WTC11 (cell line): ENCODE data around the gene HTRA1. TPM values are rescaled to one million over a fixed set of nuclear protein-coding genes. Genes with fewer than 3 reads are reported as not detected.

ENCODE experiments used
- ATAC-seq: fragments of 200-7000 bp; cut with Tn5 transposase; 2 replicates; pipeline ENCODE4 v1.10.0; 2021; ENCODE audit warnings: mild to moderate bottlenecking, moderate library complexity
- CTCF ChIA-PET: fragments of 300-600 bp; sonication (Branson Sonifier 250); formaldehyde crosslinking; loops from one replicate; lab custom pipeline; 2021; ENCODE audit warnings: antibody characterized with exemption; lab: Charles Lee
- POLR2A ChIA-PET: fragments of 350-600 bp; sonication (Branson Sonifier 250); formaldehyde crosslinking; loops from one replicate; lab custom pipeline; 2021; ENCODE audit warnings: antibody characterized with exemption; lab: Charles Lee
- DNase-seq: peaks from one replicate; pipeline ENCODE4 v3.0.0; 2021; ENCODE audit warnings: low spot score
- H3K27ac Mint-ChIP-seq: 2 replicates; pipeline ENCODE4 v1.8.0; 2021; ENCODE audit warnings: mixed read lengths
- H3K27me3 Mint-ChIP-seq: 2 replicates; pipeline ENCODE4 v1.8.0; 2021; ENCODE audit warnings: low read depth, mild to moderate bottlenecking, moderate library complexity, mixed read lengths
- H3K36me3 Mint-ChIP-seq: 2 replicates; pipeline ENCODE4 v1.8.0; 2021; ENCODE audit warnings: mixed read lengths
- H3K4me1 Mint-ChIP-seq: 2 replicates; pipeline ENCODE4 v1.8.0; 2022; ENCODE audit warnings: mixed read lengths
- H3K4me3 Mint-ChIP-seq: 2 replicates; pipeline ENCODE4 v1.8.0; 2021; ENCODE audit warnings: mild to moderate bottlenecking, moderate library complexity, mixed read lengths
- H3K9me3 Mint-ChIP-seq: 2 replicates; pipeline ENCODE4 v1.8.0; 2021; ENCODE audit warnings: mixed read lengths
- ARID4B ChIP-seq: sonication (generic); formaldehyde crosslinking; IDR thresholded peaks from 2 replicates; pipeline ENCODE4 v1.8.0; 2023; ENCODE audit warnings: missing genetic modification reagents, mild to moderate bottlenecking, borderline replicate concordance
- CBFB ChIP-seq: sonication (generic); formaldehyde crosslinking; IDR thresholded peaks from 2 replicates; pipeline ENCODE4 v1.8.1; 2022; ENCODE audit warnings: mild to moderate bottlenecking, low read depth, missing genetic modification reagents
- CREB1 ChIP-seq: sonication (generic); formaldehyde crosslinking; IDR thresholded peaks from 2 replicates; pipeline ENCODE4 v1.8.0; 2023; ENCODE audit warnings: mild to moderate bottlenecking, missing genetic modification reagents
- E2F5 ChIP-seq: sonication (generic); formaldehyde crosslinking; IDR thresholded peaks from 2 replicates; pipeline ENCODE4 v1.8.1; 2022; ENCODE audit warnings: mild to moderate bottlenecking, moderate library complexity, missing genetic modification reagents
- ESRRA ChIP-seq: sonication (generic); formaldehyde crosslinking; IDR thresholded peaks from 2 replicates; pipeline ENCODE4 v1.8.1; 2022; ENCODE audit warnings: mild to moderate bottlenecking, missing genetic modification reagents, borderline replicate concordance
- FOXK1 ChIP-seq: sonication (generic); formaldehyde crosslinking; IDR thresholded peaks from 2 replicates; pipeline ENCODE4 v1.8.0; 2022; ENCODE audit warnings: mild to moderate bottlenecking, moderate library complexity, missing genetic modification reagents
- GRHL2 ChIP-seq: fragments of 250-450 bp; sonication (Bioruptor Pico); IDR thresholded peaks from 2 replicates; pipeline ENCODE4 v1.8.0; 2022; ENCODE audit warnings: mild to moderate bottlenecking, moderate library complexity; ENCODE audit not compliant: insufficient replicate concordance, severe bottlenecking
- SMAD4 ChIP-seq: sonication (generic); formaldehyde crosslinking; IDR thresholded peaks from 2 replicates; pipeline ENCODE4 v1.8.0; 2022; ENCODE audit warnings: mild to moderate bottlenecking, missing genetic modification reagents
- TCF7 ChIP-seq: sonication (generic); formaldehyde crosslinking; IDR thresholded peaks from 2 replicates; pipeline ENCODE4 v1.8.0; 2022; ENCODE audit warnings: mild to moderate bottlenecking, low read depth, missing genetic modification reagents, moderate library complexity
- USF1 ChIP-seq: sonication (generic); formaldehyde crosslinking; IDR thresholded peaks from 2 replicates; pipeline ENCODE4 v1.8.0; 2022; ENCODE audit warnings: mild to moderate bottlenecking, missing genetic modification reagents
- ZBTB43 ChIP-seq: sonication (generic); formaldehyde crosslinking; IDR thresholded peaks from 2 replicates; pipeline ENCODE4 v1.8.1; 2023; ENCODE audit warnings: mild to moderate bottlenecking, missing genetic modification reagents
- ZNF232 ChIP-seq: sonication (generic); formaldehyde crosslinking; IDR thresholded peaks from 2 replicates; pipeline ENCODE4 v1.8.0; 2022; ENCODE audit warnings: mild to moderate bottlenecking, missing genetic modification reagents
- ZNF396 ChIP-seq: fragments of 250-450 bp; sonication (Bioruptor Pico); IDR thresholded peaks from 2 replicates; pipeline ENCODE4 v1.8.0; 2021; ENCODE audit warnings: mild to moderate bottlenecking, moderate library complexity, borderline replicate concordance
- ZNF425 ChIP-seq: fragments of 250-450 bp; sonication (Bioruptor Pico); conservative IDR thresholded peaks from 2 replicates; pipeline ENCODE4 v1.9.0; 2021; ENCODE audit warnings: mild to moderate bottlenecking
- total RNA-seq: library from RNA; stranded (reverse); gene quantifications from 3 replicates; pipeline ENCODE4 v1.2.3, GENCODE V29; 2021
- TF ChIP-seq, protein P1 (sequence below): sonication (generic); formaldehyde crosslinking; IDR thresholded peaks from 2 replicates; pipeline ENCODE4 v1.8.1; 2022; ENCODE audit warnings: low read depth, mild to moderate bottlenecking, moderate library complexity, missing genetic modification reagents, borderline replicate concordance
- TF ChIP-seq, protein P2 (sequence below): fragments of 250-450 bp; sonication (Bioruptor Pico); IDR thresholded peaks from 2 replicates; pipeline ENCODE4 v1.9.0; 2021; ENCODE audit warnings: moderate library complexity, mild to moderate bottlenecking, inconsistent platforms, borderline replicate concordance
- TF ChIP-seq, protein P3 (sequence below): sonication (generic); formaldehyde crosslinking; IDR thresholded peaks from 2 replicates; pipeline ENCODE4 v1.8.0; 2023; ENCODE audit warnings: missing genetic modification reagents

The HTRA1 gene
- total RNA-seq, 1 experiment from 2014 or later = 18.3 TPM

DNA sequence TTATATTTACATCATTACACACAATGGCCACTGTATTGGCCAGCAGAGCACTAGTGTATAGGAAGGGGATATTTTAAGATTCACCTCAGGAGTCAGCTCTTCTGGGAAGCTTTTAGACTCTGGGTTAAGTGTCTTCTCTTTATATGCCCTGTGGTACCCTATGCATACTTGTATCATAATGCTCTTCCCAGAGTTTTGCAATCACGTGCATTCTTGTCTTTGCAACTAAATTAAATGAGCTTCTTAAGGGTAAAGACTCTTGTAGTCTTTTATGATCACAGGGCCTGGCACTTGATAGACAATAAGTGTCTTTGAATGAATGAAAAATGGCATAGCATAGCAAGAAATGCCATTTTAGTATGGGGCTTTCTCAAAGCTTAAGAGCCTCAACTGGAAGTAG is 42.3 kb upstream of the HTRA1 start:
- TF ChIP-seq CBFB (no peak), TCF7 (CRISPR knock-in tag) (no peak), ZNF232 (CRISPR knock-in tag) (no peak), GRHL2 (CRISPR knock-in tag) (no peak), FOXK1 (no peak), ZBTB43 (CRISPR knock-in tag) (no peak), ARID4B (CRISPR knock-in tag) (no peak), ESRRA (CRISPR knock-in tag) (no peak), E2F5 (CRISPR knock-in tag) (no peak), USF1 (CRISPR knock-in tag) (no peak), SMAD4 (CRISPR knock-in tag) (no peak)
- TF ChIP-seq, protein P1, sequence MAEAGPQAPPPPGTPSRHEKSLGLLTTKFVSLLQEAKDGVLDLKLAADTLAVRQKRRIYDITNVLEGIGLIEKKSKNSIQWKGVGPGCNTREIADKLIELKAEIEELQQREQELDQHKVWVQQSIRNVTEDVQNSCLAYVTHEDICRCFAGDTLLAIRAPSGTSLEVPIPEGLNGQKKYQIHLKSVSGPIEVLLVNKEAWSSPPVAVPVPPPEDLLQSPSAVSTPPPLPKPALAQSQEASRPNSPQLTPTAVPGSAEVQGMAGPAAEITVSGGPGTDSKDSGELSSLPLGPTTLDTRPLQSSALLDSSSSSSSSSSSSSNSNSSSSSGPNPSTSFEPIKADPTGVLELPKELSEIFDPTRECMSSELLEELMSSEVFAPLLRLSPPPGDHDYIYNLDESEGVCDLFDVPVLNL = no peak
- TF ChIP-seq, protein P2, sequence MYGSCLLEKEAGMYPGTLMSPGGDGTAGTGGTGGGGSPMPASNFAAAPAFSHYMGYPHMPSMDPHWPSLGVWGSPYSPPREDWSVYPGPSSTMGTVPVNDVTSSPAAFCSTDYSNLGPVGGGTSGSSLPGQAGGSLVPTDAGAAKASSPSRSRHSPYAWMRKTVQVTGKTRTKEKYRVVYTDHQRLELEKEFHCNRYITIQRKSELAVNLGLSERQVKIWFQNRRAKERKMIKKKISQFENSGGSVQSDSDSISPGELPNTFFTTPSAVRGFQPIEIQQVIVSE = no peak
- TF ChIP-seq, all 79 proteins: peak for 0
- Mint-ChIP-seq H3K27me3 (no peaks in the 10 kb centered on the region), H3K4me1 (peaks cover 7% of the 10 kb centered on the region), H3K36me3 (peaks cover 43% of the 10 kb centered on the region), H3K4me3 (no peak overlapping the region), H3K9me3 (no peaks in the 10 kb centered on the region), H3K27ac (no peak overlapping the region)
- ChIA-PET CTCF (interaction anchor here (1.0 to 1.5 kb wide), 5 partner anchors 16 to 152 kb away, joined by 3 to 11 read pairs (median 4); no protein-coding TSS in a partner anchor), POLR2A (no interaction called here)
- DNase-seq (no peak), ATAC-seq (no peak)

DNA sequence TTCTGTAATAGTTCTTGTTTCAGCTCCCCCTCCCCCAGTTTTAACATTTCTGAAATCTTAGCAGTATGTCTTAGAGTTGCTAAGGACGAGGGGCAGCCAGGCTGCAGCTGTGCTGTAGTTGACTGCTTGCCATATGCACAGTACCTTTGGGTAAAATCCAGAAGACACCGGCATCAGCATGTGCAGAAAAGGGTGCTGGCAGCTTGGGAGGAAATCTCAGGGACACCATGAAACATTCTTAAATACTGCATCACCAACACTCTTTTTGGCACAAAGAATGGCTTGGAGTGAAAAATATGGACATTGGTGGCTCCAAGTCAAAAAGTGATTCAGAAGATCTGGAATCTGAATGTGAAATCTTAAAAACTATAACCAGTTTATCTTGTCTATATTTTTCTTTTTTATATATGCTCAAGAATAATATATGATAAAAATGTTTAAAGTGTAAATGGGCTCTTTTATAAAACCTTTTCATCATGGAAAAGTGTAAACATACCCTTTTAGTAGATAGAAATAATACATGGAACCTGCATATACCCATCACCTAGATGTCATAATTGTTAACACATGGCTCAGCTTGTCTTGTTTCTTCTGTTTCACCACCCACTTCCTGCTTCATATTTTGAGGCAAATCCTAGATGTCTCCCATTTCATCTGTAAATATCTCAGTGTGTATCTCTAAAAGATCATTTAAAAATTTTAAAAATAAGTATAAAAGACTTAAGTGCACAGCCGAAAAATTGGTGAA is 41.3 kb upstream of the HTRA1 start:
- Mint-ChIP-seq H3K27me3 (no peaks in the 10 kb centered on the region), H3K4me3 (no peak overlapping the region), H3K36me3 (peaks cover 42% of the 10 kb centered on the region), H3K4me1 (peaks cover 7% of the 10 kb centered on the region), H3K27ac (no peak overlapping the region), H3K9me3 (no peaks in the 10 kb centered on the region)
- DNase-seq = no peak
- ATAC-seq = no peak
- POLR2A ChIA-PET = no interaction called here
- CTCF ChIA-PET = interaction anchor here (1.0 to 1.4 kb wide), 3 partner anchors 15 to 151 kb away, joined by 3 to 11 read pairs (median 9); no protein-coding TSS in a partner anchor
- no peak for TF ChIP-seq ZNF425 (CRISPR knock-in tag)
- TF ChIP-seq, protein P3, sequence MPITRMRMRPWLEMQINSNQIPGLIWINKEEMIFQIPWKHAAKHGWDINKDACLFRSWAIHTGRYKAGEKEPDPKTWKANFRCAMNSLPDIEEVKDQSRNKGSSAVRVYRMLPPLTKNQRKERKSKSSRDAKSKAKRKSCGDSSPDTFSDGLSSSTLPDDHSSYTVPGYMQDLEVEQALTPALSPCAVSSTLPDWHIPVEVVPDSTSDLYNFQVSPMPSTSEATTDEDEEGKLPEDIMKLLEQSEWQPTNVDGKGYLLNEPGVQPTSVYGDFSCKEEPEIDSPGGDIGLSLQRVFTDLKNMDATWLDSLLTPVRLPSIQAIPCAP = no peak
- TF ChIP-seq CREB1 (CRISPR knock-in tag) = no peak
- TF ChIP-seq ZBTB43 (CRISPR knock-in tag) = no peak
- TF ChIP-seq ZNF396 = no peak
- TF ChIP-seq E2F5 (CRISPR knock-in tag) = no peak
